Activated effector memory CD4-positive, alpha-beta T cell treated with Interleukin-2 at 50 U/mL for 16 hours (primary cell): ENCODE measurements around the gene ZNF217.
"Not testable (repeated sequence)": the region's sequence is repeated elsewhere in the genome, so short reads cannot be mapped to it uniquely, and the experiment has no call there.

Source experiments
- DNase-seq: peaks from one replicate; pipeline ENCODE4 v3.0.0-alpha.2; 2020

The ZNF217 gene

GRCh38 chr20:53562104-53562764 is 31.4 kb downstream of the ZNF217 start:
- not testable (repeated sequence) for DNase-seq

- no peak for DNase-seq
These were observed 32.1 kb downstream of the ZNF217 start for GRCh38 chr20:53561505-53561904.

- DNase-seq = no peak
These were observed 33.8 kb downstream of the ZNF217 start for GRCh38 chr20:53559816-53560215.

GRCh38 chr20:53557130-53557529 is 36.5 kb downstream of the ZNF217 start:
- DNase-seq = no peak

- no peak for DNase-seq
These were observed 37.3 kb downstream of the ZNF217 start for GRCh38 chr20:53556267-53556897.

GRCh38 chr20:53555816-53556215 is 37.8 kb downstream of the ZNF217 start:
- no peak for DNase-seq

GRCh38 chr20:53555081-53555480 is 38.6 kb downstream of the ZNF217 start:
- no peak for DNase-seq

- DNase-seq = not testable (repeated sequence)
These were observed 41.1 kb downstream of the ZNF217 start for GRCh38 chr20:53552572-53552893.

- DNase-seq = not testable (repeated sequence)
These were observed 41.7 kb downstream of the ZNF217 start for GRCh38 chr20:53551719-53552571.

- DNase-seq = no peak
These were observed 43.1 kb downstream of the ZNF217 start for GRCh38 chr20:53550280-53551187.

GRCh38 chr20:53547664-53548239 is 45.9 kb downstream of the ZNF217 start:
- no peak for DNase-seq

- DNase-seq = no peak
These were observed 54.1 kb downstream of the ZNF217 start for GRCh38 chr20:53539516-53539915.

GRCh38 chr20:53536382-53536781 is 57.3 kb downstream of the ZNF217 start:
- DNase-seq = not testable (repeated sequence)

- DNase-seq = no peak
These were observed 57.8 kb downstream of the ZNF217 start for GRCh38 chr20:53535878-53536277.

GRCh38 chr20:53534037-53534436 is 59.6 kb downstream of the ZNF217 start:
- DNase-seq = no peak

- DNase-seq = no peak
These were observed 60.1 kb downstream of the ZNF217 start for GRCh38 chr20:53533500-53533899.

- DNase-seq = not testable (repeated sequence)
These were observed 60.9 kb downstream of the ZNF217 start for GRCh38 chr20:53532654-53533312.

GRCh38 chr20:53530440-53530839 is 63.2 kb downstream of the ZNF217 start:
- no peak for DNase-seq

- no peak for DNase-seq
These were observed 64.0 kb downstream of the ZNF217 start for GRCh38 chr20:53529658-53530057.

GRCh38 chr20:53527196-53527595 is 66.4 kb downstream of the ZNF217 start:
- DNase-seq = no peak

GRCh38 chr20:53524589-53525312 is 68.9 kb downstream of the ZNF217 start:
- no peak for DNase-seq
